Skin of body (tissue), 2 donors: ENCODE measurements around the gene AGPAT4. TPM values are rescaled to one million over a fixed set of nuclear protein-coding genes. Genes with fewer than 3 reads are reported as not detected.
"Not testable (repeated sequence)": the region's sequence is repeated elsewhere in the genome, so short reads cannot be mapped to it uniquely, and the experiment has no call there.

Experiments used
- DNase-seq: peaks from one replicate; lab custom pipeline; 2025; lab: John Stamatoyannopoulos, UW
- total RNA-seq: library from RNA; depleted of rRNA; stranded (reverse); fragments of >200 nt; gene quantifications from one replicate; pipeline ENCODE4 v1.2.3, GENCODE V29; 2014

AGPAT4 gene
- total RNA-seq, 1 donor from 2014 or later: 17.2 TPM

- peak; percentile 81 for DNase-seq
Measured at GRCh38 chr6:161228921-161229591, 44.8 kb downstream of the AGPAT4 start.

GRCh38 chr6:161228096-161228495 is 45.8 kb downstream of the AGPAT4 start:
- no peak for DNase-seq

DNA sequence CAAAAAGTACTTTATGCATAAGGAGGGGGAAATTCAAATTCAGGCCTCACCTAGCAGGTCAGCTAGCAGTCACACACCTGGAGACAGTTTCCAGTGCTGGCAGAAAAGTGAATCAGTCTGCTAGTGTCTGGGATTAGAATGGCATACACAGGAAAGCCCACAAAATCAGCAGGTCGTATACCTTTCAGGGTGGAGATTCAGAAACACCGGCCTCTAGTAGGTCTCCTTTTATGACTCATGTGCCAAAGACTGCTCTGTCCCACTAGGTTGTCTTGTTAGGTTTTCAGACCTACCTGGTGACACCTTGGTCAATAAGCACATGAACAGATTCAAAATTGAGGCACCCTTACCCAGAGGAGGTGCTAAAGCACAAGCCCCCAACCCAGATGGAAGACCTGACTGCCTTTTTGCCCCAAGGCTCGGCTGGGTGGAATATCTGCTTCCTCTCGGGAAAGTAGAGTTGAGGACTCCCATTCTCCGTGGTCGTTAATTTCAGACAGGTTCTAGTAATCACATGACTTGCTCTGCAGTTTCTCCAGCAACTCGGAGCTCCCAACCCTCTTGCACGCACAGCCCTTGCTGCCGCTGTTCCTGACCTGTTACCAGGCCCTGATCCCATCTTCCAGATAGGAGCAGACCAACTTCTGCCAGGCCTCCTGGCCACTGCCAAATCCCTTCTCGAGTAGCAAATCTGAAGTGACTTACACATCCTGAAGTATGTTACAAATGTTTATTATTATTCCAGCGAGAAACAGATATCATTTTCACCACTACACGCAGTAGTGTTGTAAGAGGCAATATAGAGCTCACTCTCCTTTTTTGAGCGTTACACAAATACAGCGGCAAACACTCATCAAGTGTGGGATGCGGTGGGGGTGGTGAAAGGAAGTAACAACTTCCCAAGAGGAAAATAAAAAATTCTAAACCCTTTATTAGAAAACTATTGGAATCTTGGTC is 46.6 kb downstream of the AGPAT4 start:
- no peak for DNase-seq

DNA sequence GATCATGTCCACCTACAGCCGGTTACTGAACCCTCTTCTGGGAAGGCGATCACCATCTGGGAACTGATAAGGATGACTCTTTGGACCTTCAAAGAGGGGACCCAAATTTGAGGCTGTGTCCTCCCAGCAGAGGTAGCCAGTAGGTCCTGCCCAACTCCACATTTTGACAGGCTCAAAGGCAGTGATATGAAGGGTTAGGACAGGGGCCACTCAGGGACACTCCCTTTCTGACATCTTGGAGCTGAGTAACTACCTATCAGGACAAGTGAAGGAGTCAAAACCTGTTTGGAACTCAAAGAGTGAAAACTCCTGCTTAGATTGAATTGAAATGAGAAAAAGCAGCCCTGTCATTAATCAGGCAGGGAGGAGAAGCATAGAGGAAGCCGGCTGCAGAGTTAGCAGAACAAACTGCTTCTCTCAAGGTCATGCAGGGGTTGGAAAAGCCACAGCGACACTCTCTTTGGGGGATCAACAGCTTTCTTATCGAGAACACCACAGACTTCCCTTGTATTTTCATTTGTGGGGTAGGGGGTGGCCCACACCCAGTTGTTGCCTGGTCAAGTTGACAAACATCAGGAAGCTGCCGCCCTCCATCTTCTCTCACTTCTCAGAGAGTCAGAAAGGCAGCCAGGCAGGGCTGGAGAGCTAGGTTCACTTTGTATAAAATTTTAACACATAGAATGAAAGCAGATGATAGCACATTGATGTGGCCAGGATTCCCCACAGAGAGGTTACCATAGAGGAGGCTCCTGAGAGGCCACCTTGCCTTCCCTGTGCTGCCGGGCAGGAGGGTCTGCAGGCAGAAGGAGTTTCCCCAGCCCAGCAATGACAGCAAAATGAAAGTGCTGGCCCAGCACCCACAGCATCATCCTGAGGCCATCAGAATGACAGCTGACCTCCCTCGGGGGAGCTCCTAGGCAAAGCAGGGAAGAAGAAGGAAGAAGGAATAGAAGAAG is 47.6 kb downstream of the AGPAT4 start:
- DNase-seq: no peak

- DNase-seq: no peak
Measured at GRCh38 chr6:161225681-161226008, 48.2 kb downstream of the AGPAT4 start.

GRCh38 chr6:161224951-161225680 is 48.7 kb downstream of the AGPAT4 start:
- not testable (repeated sequence) for DNase-seq

DNA sequence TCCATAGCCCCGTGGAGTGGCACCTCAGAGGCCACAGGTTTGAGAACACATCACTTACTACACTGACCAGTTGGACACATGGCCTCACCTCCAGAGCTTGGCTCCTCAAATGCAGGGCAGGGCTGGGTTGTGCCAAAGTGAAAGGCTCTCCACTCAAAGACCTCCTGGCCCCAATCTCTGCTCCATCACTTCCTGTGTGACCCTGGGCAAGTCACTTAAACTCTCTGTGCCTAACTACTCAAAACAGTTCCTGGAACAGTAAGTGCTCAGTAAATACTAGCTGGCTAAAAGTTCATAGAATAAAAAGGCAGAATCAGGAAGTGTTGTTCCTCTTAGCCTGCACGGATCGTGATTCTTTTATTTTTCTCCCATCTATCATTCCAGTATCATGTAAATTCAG is 50.2 kb downstream of the AGPAT4 start:
- DNase-seq: no peak

DNA sequence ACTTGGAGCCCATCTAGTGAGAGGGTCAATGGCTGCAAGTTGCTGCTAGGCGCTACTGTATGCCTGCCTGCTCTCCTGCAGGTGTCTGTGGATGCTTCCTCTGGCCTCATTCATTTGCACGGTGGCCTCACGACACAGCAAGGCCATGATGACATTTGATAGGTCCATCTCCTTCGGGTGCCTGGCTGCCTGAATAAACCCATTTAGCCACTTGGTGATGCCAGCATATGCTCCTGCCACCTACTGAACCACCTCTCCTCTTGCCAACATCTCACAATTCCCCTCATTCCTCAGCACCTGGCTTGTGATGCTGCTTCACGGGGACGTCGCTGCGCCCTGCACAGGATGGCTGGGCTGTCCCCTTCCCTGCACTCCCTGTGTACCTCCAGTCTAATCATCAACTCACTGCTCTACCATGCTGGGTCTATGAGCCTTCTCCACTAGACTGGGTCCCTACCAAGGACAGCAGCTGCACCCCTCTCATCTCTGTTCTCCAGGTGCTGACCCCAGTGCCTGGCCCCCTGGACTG is 51.1 kb downstream of the AGPAT4 start:
- no peak for DNase-seq

DNA sequence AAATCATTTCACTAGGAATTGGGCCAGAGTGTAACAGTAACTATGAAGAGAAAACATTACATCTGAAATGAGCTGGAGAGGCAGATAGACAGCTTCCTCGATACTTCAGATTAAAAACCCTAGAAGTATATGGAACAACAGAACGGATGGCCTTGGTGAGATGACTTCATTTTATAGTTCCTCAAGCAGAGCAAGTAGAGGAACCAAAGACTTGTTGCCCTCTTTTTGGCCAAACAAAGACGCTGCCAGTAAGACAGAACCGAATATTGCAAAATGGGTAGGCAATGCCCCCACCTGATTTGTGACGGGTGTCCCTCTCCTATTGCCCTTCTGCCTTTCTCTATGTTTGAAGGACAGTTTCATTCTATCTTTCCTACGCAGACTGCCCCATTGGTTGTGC is 53.5 kb downstream of the AGPAT4 start:
- DNase-seq: no peak

GRCh38 chr6:161219680-161220079 is 54.2 kb downstream of the AGPAT4 start:
- DNase-seq: no peak

DNA sequence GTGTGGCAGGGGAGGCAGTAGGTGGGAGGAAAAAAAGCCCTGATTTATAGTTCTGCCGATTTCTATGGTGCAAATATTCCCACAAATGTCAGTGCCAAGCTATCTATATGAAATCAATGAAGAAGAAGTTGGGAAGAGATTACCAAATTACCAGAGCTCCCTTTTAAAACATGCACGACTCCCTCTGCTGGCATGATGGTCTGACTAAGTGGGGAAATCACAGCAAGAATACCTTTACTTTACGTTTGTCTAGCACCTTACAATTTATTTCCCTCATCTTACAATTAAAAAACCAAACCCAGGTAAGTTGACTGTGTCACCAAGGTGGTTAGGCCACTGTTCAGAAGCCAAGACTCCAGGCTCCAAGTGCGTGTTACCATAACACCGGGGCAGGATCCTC is 55.6 kb downstream of the AGPAT4 start:
- no peak for DNase-seq

GRCh38 chr6:161217628-161218027 is 56.2 kb downstream of the AGPAT4 start:
- no peak for DNase-seq

DNA sequence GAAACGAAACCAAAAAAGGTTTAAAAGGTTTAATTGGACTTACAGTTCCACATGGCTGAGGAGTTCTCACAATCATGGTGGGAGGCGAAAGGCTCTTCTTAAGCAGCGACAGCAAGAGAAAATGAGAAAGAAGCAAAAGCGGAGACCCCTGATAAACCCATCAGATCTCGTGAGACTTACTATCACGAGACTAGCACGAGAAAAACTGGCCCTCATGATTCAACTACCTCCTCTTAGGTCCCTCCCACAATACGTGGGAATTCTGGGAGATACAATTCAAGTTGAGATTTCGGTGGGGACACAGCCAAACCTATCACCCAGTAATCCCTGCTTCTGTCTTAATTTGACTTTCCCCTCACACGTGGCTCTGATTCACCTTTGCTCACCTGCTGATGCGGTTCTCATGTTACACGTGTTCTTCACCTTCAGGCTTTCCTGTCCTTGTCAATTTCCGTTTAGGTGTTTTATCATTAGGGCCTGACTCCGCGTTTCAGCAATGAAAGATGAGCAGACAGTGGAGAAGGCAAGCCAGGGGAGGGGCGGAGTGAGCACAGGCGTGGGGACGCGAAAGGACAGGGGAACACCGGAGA is 57.1 kb downstream of the AGPAT4 start:
- no peak for DNase-seq

GRCh38 chr6:161215876-161216615 is 57.8 kb downstream of the AGPAT4 start:
- DNase-seq: no peak

GRCh38 chr6:161215193-161215592 is 58.7 kb downstream of the AGPAT4 start:
- peak; percentile 65 for DNase-seq

GRCh38 chr6:161214722-161215121 is 59.1 kb downstream of the AGPAT4 start:
- no peak for DNase-seq

DNA sequence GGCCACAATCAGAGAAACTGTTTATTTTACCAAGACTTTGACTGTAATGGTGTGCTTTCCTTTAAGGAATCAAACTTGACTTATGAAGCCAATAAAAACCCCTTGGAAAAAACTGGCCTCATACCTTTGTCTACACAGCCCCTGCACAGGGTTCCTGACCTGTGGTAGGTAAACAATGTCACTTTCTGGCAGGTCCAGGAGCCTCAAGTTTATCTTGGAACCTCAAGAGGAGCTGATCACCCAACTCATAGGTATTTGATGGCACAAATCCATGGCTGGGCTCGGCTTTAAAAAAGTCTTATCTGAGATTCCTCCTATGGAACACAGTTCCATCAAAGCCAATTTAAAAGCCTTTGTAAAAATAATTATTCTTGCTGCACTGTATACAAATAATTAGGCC is 61.0 kb downstream of the AGPAT4 start:
- no peak for DNase-seq

- DNase-seq: no peak
Measured at GRCh38 chr6:161211380-161212035, 62.4 kb downstream of the AGPAT4 start.

DNA sequence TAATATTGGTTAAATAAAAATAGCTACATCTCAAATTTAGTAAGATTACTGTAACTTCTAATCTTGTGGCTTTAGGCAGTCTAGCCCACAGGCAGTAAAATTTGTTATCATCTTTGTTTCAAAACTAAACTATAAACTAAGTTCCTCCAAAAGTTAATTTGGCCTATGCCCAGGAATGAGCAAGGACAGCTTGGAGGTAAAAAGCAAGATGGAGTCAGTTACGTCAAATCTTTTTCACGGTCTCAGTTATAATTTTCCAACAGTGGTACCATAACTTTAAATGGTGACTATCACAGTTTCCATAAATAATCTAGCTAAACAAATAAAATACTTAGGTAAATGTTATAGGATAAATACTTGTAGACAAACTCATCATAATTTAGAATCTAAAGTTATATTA is 63.0 kb downstream of the AGPAT4 start:
- no peak for DNase-seq
